Measurements from ENCODE around the gene NSMCE1.

NSMCE1 gene

GRCh38 chr16:27233731-27234130 is 34.8 kb downstream of the NSMCE1 start:
- Histone ChIP-seq H3F3A (ENCODE audit: insufficient read depth, low read length) (peaks cover 14% of the 10 kb centered on the region), H3K27me3 (ENCODE audit: insufficient read depth, low read length) (no peaks in the 10 kb centered on the region), H3K27ac (ENCODE audit: low read depth, low read length, poor library complexity, severe bottlenecking) (peak overlapping the region; percentile 98), H3K4me2 (ENCODE audit: low read length) (peak overlapping the region; percentile 1; the same call in 1 of the 2 replicates), H3K79me2 (ENCODE audit: insufficient read depth, low read length) (no peaks in the 10 kb centered on the region), H3K9me3 (ENCODE audit: low read length) (no peaks in the 10 kb centered on the region), H4K20me1 (ENCODE audit: insufficient read depth, low read length) (no peaks in the 10 kb centered on the region), H3K36me3 (ENCODE audit: insufficient read depth, low read length) (peaks cover 15% of the 10 kb centered on the region), H3K9me2 (ENCODE audit: low read depth, low read length) (no peaks in the 10 kb centered on the region), H3K9ac (ENCODE audit: low read length) (peak overlapping the region; percentile 68), H3K4me1 (ENCODE audit: insufficient read depth, low read length, severe bottlenecking) (peaks cover 100% of the 10 kb centered on the region), H3K4me3 (ENCODE audit: low read depth, low read length, poor library complexity, severe bottlenecking) (no peak overlapping the region), H2AFZ (ENCODE audit: low read length) (no peak overlapping the region)
- no peak for TF ChIP-seq EZH2 (IDR thresholded peaks at IDR 0.05; ENCODE audit: borderline replicate concordance, low read length)
- TF ChIP-seq CTCF (IDR thresholded peaks at IDR 0.05; ENCODE audit: low read length): no peak

GRCh38 chr16:27232901-27233625 is 35.5 kb downstream of the NSMCE1 start:
- H2AFZ ChIP-seq (ENCODE audit: low read length): no peak overlapping the region
- H3K4me1 ChIP-seq (ENCODE audit: insufficient read depth, low read length, severe bottlenecking): peaks cover 99% of the 10 kb centered on the region

GRCh38 chr16:27232061-27232900 is 36.3 kb downstream of the NSMCE1 start:
- Histone ChIP-seq H3K9ac (ENCODE audit: low read length) (peak overlapping the region; percentile 68), H3K79me2 (ENCODE audit: insufficient read depth, low read length) (no peaks in the 10 kb centered on the region), H3K27ac (ENCODE audit: low read depth, low read length, poor library complexity, severe bottlenecking) (peak overlapping the region; percentile 98), H4K20me1 (ENCODE audit: insufficient read depth, low read length) (no peaks in the 10 kb centered on the region), H3K9me3 (ENCODE audit: low read length) (no peaks in the 10 kb centered on the region), H3K27me3 (ENCODE audit: insufficient read depth, low read length) (no peaks in the 10 kb centered on the region), H3K36me3 (ENCODE audit: insufficient read depth, low read length) (peaks cover 15% of the 10 kb centered on the region), H3K9me2 (ENCODE audit: low read depth, low read length) (no peaks in the 10 kb centered on the region), H3F3A (ENCODE audit: insufficient read depth, low read length) (peaks cover 14% of the 10 kb centered on the region), H2AFZ (ENCODE audit: low read length) (no peak overlapping the region), H3K4me2 (ENCODE audit: low read length) (peak overlapping the region; percentile 54), H3K4me3 (ENCODE audit: low read depth, low read length, poor library complexity, severe bottlenecking) (peak overlapping the region; percentile 31), H3K4me1 (ENCODE audit: insufficient read depth, low read length, severe bottlenecking) (peaks cover 99% of the 10 kb centered on the region)
- TF ChIP-seq CTCF (IDR thresholded peaks at IDR 0.05; ENCODE audit: low read length) (no peak), EZH2 (IDR thresholded peaks at IDR 0.05; ENCODE audit: borderline replicate concordance, low read length) (no peak)

More at GRCh38 chr16:27232901-27233625, 35.5 kb downstream of the NSMCE1 start:
- Histone ChIP-seq H3K79me2 (ENCODE audit: insufficient read depth, low read length) (no peaks in the 10 kb centered on the region), H3K9me2 (ENCODE audit: low read depth, low read length) (no peaks in the 10 kb centered on the region), H3K27me3 (ENCODE audit: insufficient read depth, low read length) (no peaks in the 10 kb centered on the region), H3K4me3 (ENCODE audit: low read depth, low read length, poor library complexity, severe bottlenecking) (peak overlapping the region; percentile 31), H3F3A (ENCODE audit: insufficient read depth, low read length) (peaks cover 14% of the 10 kb centered on the region), H3K36me3 (ENCODE audit: insufficient read depth, low read length) (peaks cover 15% of the 10 kb centered on the region), H3K9me3 (ENCODE audit: low read length) (no peaks in the 10 kb centered on the region), H3K27ac (ENCODE audit: low read depth, low read length, poor library complexity, severe bottlenecking) (peak overlapping the region; percentile 98), H3K4me2 (ENCODE audit: low read length) (peak overlapping the region; percentile 54), H3K9ac (ENCODE audit: low read length) (peak overlapping the region; percentile 68), H4K20me1 (ENCODE audit: insufficient read depth, low read length) (no peaks in the 10 kb centered on the region)
- no peak for TF ChIP-seq CTCF (IDR thresholded peaks at IDR 0.05; ENCODE audit: low read length)
- TF ChIP-seq EZH2 (IDR thresholded peaks at IDR 0.05; ENCODE audit: borderline replicate concordance, low read length): no peak

Data from OCI-LY1 (cell line).